Measurements from ENCODE around the gene LPIN1. TPM values are rescaled to one million over a fixed set of nuclear protein-coding genes. Genes with fewer than 3 reads are reported as not detected.

Gene LPIN1
- total RNA-seq, 6 experiments from 2014 or later = 17.5 to 22.9 (median 20.7) TPM

- H3K4me3 Mint-ChIP-seq = no peak overlapping the region
- DNase-seq = no peak
- H3K27ac Mint-ChIP-seq = no peak overlapping the region
- H3K36me3 Mint-ChIP-seq (ENCODE audit: low read depth) = peaks cover 34% of the 10 kb centered on the region
- peaks cover 8% of the 10 kb centered on the region for H3K4me1 Mint-ChIP-seq (ENCODE audit: low read depth)
- no peaks in the 10 kb centered on the region for H3K9me3 Mint-ChIP-seq
- TF ChIP-seq, protein P1, sequence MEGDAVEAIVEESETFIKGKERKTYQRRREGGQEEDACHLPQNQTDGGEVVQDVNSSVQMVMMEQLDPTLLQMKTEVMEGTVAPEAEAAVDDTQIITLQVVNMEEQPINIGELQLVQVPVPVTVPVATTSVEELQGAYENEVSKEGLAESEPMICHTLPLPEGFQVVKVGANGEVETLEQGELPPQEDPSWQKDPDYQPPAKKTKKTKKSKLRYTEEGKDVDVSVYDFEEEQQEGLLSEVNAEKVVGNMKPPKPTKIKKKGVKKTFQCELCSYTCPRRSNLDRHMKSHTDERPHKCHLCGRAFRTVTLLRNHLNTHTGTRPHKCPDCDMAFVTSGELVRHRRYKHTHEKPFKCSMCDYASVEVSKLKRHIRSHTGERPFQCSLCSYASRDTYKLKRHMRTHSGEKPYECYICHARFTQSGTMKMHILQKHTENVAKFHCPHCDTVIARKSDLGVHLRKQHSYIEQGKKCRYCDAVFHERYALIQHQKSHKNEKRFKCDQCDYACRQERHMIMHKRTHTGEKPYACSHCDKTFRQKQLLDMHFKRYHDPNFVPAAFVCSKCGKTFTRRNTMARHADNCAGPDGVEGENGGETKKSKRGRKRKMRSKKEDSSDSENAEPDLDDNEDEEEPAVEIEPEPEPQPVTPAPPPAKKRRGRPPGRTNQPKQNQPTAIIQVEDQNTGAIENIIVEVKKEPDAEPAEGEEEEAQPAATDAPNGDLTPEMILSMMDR (IDR thresholded peaks at IDR 0.05) = no peak
- no peaks in the 10 kb centered on the region; the same call in 1 of the 2 replicates for H3K27me3 Mint-ChIP-seq (ENCODE audit: insufficient read depth)
Observed at GRCh38 chr2:11786592-11786991, 40.2 kb downstream of the LPIN1 start.

GRCh38 chr2:11787991-11788390 lies 41.6 kb downstream of the LPIN1 start:
- Mint-ChIP-seq H3K27me3 (ENCODE audit: insufficient read depth) (no peaks in the 10 kb centered on the region; the same call in 1 of the 2 replicates), H3K4me3 (no peak overlapping the region), H3K36me3 (ENCODE audit: low read depth) (peaks cover 46% of the 10 kb centered on the region), H3K4me1 (ENCODE audit: low read depth) (peaks cover 8% of the 10 kb centered on the region), H3K27ac (no peak overlapping the region), H3K9me3 (no peaks in the 10 kb centered on the region)
- TF ChIP-seq, protein P1 (IDR thresholded peaks at IDR 0.05) = no peak
- DNase-seq = no peak

- no peak overlapping the region for H3K27ac Mint-ChIP-seq
- peaks cover 52% of the 10 kb centered on the region for H3K36me3 Mint-ChIP-seq (ENCODE audit: low read depth)
- no peak for DNase-seq
- H3K4me3 Mint-ChIP-seq = no peak overlapping the region
- H3K4me1 Mint-ChIP-seq (ENCODE audit: low read depth) = peaks cover 8% of the 10 kb centered on the region
- H3K27me3 Mint-ChIP-seq (ENCODE audit: insufficient read depth) = no peaks in the 10 kb centered on the region; the same call in 1 of the 2 replicates
- H3K9me3 Mint-ChIP-seq = no peaks in the 10 kb centered on the region
- TF ChIP-seq, protein P1 (IDR thresholded peaks at IDR 0.05) = no peak
Observed at GRCh38 chr2:11788461-11789124, 42.2 kb downstream of the LPIN1 start.

- Mint-ChIP-seq H3K36me3 (ENCODE audit: low read depth) (peaks cover 59% of the 10 kb centered on the region), H3K9me3 (no peaks in the 10 kb centered on the region), H3K27me3 (ENCODE audit: insufficient read depth) (no peaks in the 10 kb centered on the region; the same call in 1 of the 2 replicates), H3K27ac (no peak overlapping the region), H3K4me1 (ENCODE audit: low read depth) (peaks cover 8% of the 10 kb centered on the region), H3K4me3 (no peak overlapping the region)
- no peak for DNase-seq
- TF ChIP-seq, protein P1 (IDR thresholded peaks at IDR 0.05) = no peak
Observed at GRCh38 chr2:11789243-11789642, 42.8 kb downstream of the LPIN1 start.

DNA sequence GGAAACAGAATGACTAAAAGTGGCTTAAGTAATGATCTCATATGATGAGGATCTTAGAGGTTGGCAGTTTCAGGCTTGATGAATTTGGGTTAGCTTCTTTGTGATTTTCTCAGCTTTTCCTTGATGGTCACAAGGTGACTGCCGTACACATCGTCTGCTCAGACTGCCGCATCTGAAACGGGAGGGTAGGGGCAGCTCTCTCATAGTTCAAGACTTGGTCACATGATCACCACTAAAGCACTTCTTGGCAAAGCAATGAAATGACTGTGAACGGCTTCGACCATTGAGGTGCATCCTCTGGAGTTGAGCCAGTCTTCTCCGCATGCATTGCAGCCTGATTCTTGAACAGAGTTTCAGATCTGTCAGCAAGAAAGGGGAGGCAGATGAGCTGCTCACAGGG lies 43.8 kb downstream of the LPIN1 start:
- H3K4me1 Mint-ChIP-seq (ENCODE audit: low read depth) = peaks cover under 1% of the 10 kb centered on the region
- peaks cover 59% of the 10 kb centered on the region for H3K36me3 Mint-ChIP-seq (ENCODE audit: low read depth)

More for the DNA sequence above, 43.8 kb downstream of the LPIN1 start:
- Mint-ChIP-seq H3K4me3 (no peak overlapping the region), H3K27ac (no peak overlapping the region), H3K27me3 (ENCODE audit: insufficient read depth) (no peaks in the 10 kb centered on the region; the same call in 1 of the 2 replicates), H3K9me3 (no peaks in the 10 kb centered on the region)
- TF ChIP-seq, protein P1 (IDR thresholded peaks at IDR 0.05) = no peak
- no peak for DNase-seq
